Measurements from ENCODE around the gene ACCSL.

DNA sequence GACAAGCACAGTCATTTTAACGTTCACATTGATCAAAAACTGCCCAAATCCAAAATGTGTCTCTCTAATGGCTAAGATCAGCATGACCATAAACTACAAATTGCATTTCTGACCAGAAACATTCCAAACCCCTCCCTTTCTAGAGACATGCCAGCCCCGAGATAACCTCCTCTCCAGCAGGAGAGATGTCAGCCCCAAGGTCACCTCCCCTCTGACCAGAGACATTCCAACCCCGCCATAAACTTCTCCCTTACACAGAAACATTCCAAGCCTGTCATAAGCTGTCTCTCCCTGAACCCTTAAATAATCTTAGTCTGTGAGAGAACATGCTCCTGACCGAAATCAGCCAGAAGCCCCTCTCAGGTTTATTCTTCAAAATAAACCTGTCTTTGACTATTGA is 41.1 kb downstream of the ACCSL start:
- TF ChIP-seq, protein P1, sequence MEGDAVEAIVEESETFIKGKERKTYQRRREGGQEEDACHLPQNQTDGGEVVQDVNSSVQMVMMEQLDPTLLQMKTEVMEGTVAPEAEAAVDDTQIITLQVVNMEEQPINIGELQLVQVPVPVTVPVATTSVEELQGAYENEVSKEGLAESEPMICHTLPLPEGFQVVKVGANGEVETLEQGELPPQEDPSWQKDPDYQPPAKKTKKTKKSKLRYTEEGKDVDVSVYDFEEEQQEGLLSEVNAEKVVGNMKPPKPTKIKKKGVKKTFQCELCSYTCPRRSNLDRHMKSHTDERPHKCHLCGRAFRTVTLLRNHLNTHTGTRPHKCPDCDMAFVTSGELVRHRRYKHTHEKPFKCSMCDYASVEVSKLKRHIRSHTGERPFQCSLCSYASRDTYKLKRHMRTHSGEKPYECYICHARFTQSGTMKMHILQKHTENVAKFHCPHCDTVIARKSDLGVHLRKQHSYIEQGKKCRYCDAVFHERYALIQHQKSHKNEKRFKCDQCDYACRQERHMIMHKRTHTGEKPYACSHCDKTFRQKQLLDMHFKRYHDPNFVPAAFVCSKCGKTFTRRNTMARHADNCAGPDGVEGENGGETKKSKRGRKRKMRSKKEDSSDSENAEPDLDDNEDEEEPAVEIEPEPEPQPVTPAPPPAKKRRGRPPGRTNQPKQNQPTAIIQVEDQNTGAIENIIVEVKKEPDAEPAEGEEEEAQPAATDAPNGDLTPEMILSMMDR (IDR thresholded peaks at IDR 0.05) = no peak
- TF ChIP-seq POLR2A (IDR thresholded peaks at IDR 0.05) (no peak), POLR2AphosphoS5 (IDR thresholded peaks at IDR 0.05) (no peak)

All from suprapubic skin (tissue), 4 donors.